Measurements from ENCODE around the gene LRRC27.
"Not testable (repeated sequence)": the region's sequence is repeated elsewhere in the genome, so short reads cannot be mapped to it uniquely, and the experiment has no call there.

LRRC27 gene

DNA sequence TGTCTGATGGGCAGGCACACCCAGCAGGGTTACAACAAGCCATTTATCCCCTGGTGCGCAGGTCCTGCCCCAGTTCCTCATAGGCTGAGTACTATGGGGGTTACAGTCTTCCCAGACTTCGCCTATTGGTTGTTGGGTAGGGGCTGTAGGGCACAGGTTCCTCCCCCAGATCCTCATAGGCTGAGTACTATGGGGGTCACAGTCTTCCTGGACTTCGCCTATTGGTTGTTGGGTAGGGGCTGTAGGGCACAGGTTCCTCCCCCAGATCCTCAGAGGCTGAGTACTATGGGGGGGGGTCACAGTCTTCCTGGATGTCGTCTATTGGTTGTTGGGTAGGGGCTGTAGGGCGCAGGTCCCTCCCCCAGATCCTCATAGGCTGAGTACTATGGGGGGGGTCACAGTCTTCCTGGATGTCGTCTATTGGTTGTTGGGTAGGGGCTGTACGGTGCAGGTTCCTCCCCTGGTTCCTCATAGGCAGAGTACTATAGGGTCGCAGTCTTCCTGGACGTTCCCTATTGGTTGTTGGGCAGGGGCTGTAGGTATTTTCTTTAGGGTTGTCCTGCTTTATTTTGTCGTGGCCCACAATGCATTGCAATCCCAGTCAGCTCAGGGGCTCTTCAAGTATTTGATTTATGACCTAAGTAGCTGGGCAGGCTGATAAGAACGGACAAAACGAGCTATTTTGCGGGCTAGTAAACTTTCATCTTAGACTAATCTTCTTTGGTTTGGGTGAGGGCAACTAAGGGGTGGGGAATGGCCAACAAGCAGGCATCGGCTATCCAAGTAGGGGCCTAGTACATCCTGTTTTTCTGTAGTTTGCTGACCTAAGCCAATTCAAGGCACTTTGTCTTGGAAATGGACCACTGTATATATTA is 3.4 kb downstream of the LRRC27 start:
- Histone ChIP-seq H3K4me1 (ENCODE audit: control insufficient read depth, insufficient read depth, low read length) (peaks cover 16% of the 10 kb centered on the region), H3K4me3 (ENCODE audit: low read length) (no peak overlapping the region), H3K9me3 (ENCODE audit: control insufficient read depth, low read length) (no peaks in the 10 kb centered on the region), H3K9ac (ENCODE audit: low read length) (no peak overlapping the region), H3K36me3 (ENCODE audit: control insufficient read depth, insufficient read depth, low read length, severe bottlenecking) (peaks cover 16% of the 10 kb centered on the region), H3K27me3 (replicated peaks; ENCODE audit: control insufficient read depth, insufficient read depth, low read length) (no peaks in the 10 kb centered on the region)
- DNase-seq (ENCODE audit: low read depth), result no peak

DNA sequence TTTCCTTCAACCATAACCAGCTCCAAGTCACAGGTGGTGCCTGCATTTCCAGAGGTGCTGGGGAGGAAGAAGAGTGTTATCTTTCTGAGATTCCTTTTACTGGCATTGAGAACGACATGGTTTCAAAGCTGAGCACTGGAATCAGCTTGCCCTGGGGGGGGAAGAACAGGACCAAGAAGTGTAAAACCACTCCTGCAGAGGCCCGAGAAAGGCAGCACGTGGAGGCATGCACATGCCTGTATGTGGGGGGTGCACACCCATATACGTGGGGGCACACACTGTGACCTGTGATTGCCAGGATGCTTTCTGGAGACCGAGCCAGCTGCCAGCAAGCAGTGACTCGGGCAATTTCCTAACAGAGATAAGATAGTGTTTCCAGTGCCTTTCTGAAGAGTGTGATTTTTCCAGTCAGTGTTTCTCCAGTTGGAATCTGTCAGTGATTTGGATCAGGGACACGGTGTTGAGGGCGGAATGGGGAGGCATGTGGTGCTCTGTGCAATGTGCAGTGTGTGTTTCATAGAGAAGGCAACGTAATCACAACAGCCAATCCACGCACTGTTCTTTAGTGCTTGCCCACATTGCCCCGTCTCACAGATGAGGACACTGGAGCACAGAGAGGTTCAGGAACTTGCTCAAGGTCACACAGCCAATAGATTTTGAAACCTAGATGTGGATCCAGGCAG is 4.2 kb downstream of the LRRC27 start:
- Histone ChIP-seq H3K4me3 (ENCODE audit: low read length) (peak overlapping the region; percentile 72), H3K9ac (ENCODE audit: low read length) (peak overlapping the region; percentile 76), H3K4me1 (ENCODE audit: control insufficient read depth, insufficient read depth, low read length) (peaks cover 13% of the 10 kb centered on the region), H3K27me3 (replicated peaks; ENCODE audit: control insufficient read depth, insufficient read depth, low read length) (no peaks in the 10 kb centered on the region), H3K9me3 (ENCODE audit: control insufficient read depth, low read length) (no peaks in the 10 kb centered on the region), H3K36me3 (ENCODE audit: control insufficient read depth, insufficient read depth, low read length, severe bottlenecking) (peaks cover 16% of the 10 kb centered on the region)
- no peak for DNase-seq (ENCODE audit: low read depth)

DNA sequence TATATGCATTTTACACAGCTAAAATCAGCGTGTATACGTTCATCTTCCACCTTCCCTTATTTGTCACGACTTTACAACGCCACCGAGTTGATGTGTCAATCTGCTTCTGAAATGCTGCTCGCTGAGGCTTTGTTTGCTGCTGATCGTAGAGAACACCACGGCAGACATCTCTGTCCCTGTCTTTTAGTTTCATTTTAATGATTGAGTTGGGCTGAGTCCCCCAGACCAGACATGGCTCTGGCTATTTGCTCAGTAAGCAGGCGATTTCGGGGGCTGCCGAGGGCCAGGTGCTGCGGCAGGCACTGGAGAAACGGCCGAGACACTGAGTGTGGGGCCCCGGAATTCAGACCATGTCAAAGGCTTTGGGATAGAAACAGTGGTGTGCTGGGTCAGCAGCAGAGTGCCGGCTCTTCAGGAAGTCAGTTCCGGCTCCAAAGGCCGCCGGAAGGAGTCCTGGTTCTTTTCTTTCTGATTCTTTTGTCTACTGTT is 5.0 kb downstream of the LRRC27 start:
- peaks cover 13% of the 10 kb centered on the region for H3K4me1 ChIP-seq (ENCODE audit: control insufficient read depth, insufficient read depth, low read length)
- H3K4me3 ChIP-seq (ENCODE audit: low read length), result peak overlapping the region; percentile 72
- peaks cover 16% of the 10 kb centered on the region for H3K36me3 ChIP-seq (ENCODE audit: control insufficient read depth, insufficient read depth, low read length, severe bottlenecking)
- no peaks in the 10 kb centered on the region for H3K9me3 ChIP-seq (ENCODE audit: control insufficient read depth, low read length)
- H3K9ac ChIP-seq (ENCODE audit: low read length), result peak overlapping the region; percentile 76
- peak; percentile 55 for DNase-seq (ENCODE audit: low read depth)
- no peaks in the 10 kb centered on the region for H3K27me3 ChIP-seq (replicated peaks; ENCODE audit: control insufficient read depth, insufficient read depth, low read length)

DNA sequence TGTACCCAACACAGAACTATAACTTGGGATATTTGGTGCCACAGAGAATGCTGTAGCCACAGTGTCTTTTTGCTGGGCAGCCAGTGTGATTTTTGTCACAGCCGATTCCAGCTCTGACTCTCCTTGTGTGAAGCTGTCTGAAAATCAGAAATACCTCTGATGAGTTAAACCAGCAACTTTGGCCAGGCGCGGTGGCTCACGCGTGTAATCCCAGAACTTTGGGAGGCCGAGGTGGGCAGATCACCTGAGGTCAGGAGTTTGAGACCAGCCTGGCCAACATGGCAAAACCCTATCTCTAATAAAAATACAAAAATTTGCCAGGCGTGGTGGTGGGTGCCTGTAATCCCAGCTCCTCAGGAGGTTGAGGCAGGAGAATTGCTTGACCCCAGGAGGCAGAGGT is 5.9 kb downstream of the LRRC27 start:
- H3K27me3 ChIP-seq (replicated peaks; ENCODE audit: control insufficient read depth, insufficient read depth, low read length); H3K9me3 ChIP-seq (ENCODE audit: control insufficient read depth, low read length); H3K4me1 ChIP-seq (ENCODE audit: control insufficient read depth, insufficient read depth, low read length); DNase-seq (ENCODE audit: low read depth): not testable (repeated sequence)
- Histone ChIP-seq H3K36me3 (ENCODE audit: control insufficient read depth, insufficient read depth, low read length, severe bottlenecking) (peaks cover 16% of the 10 kb centered on the region), H3K4me3 (ENCODE audit: low read length) (peak overlapping the region; percentile 72), H3K9ac (ENCODE audit: low read length) (peak overlapping the region; percentile 76)

DNA sequence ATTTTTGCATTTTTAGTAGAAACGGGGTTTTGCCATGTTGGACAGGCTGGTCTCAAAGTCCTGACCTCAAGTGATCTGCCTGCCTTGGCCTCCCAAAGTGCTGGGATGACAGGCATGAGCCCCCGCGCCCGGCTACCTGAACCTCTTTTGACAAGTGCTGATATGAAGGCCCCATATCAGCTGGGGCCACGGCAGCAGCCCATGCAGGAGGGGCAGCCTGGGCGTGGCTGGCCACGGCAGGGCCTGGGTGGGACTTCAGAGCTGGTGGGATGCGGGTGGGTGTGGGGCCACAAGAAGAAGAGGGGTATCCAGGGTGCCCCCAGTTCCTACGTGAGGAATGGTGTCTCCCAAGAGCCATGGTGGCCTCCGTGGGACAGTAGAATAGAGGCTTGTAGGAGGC is 6.9 kb downstream of the LRRC27 start:
- Histone ChIP-seq H3K9ac (ENCODE audit: low read length) (no peak overlapping the region), H3K27me3 (replicated peaks; ENCODE audit: control insufficient read depth, insufficient read depth, low read length) (no peaks in the 10 kb centered on the region), H3K9me3 (ENCODE audit: control insufficient read depth, low read length) (no peaks in the 10 kb centered on the region), H3K4me3 (ENCODE audit: low read length) (no peak overlapping the region), H3K4me1 (ENCODE audit: control insufficient read depth, insufficient read depth, low read length) (peaks cover 5% of the 10 kb centered on the region), H3K36me3 (ENCODE audit: control insufficient read depth, insufficient read depth, low read length, severe bottlenecking) (peaks cover 14% of the 10 kb centered on the region)
- DNase-seq (ENCODE audit: low read depth), result no peak

DNA sequence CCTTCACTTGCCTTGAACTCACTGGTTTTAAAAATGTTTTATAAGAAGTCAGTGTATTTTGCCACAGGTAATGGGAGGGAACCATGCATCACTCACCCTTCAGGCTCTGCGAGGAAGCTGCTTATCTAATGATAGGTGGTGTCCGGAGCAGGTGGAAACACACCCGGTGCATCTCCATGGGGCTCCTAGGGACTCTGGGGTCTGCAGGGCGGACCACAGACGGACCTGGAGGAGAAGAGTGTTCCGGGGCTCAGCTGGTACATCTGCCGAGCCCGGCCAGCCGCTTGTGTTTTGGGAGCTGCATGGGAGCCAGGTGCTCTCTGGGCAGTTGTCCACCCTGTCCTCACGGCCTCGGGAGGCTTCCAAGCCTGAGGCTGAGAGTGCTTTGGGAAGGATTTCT is 7.3 kb downstream of the LRRC27 start:
- Histone ChIP-seq H3K9ac (ENCODE audit: low read length) (no peak overlapping the region), H3K4me1 (ENCODE audit: control insufficient read depth, insufficient read depth, low read length) (peaks cover 5% of the 10 kb centered on the region), H3K27me3 (replicated peaks; ENCODE audit: control insufficient read depth, insufficient read depth, low read length) (no peaks in the 10 kb centered on the region), H3K4me3 (ENCODE audit: low read length) (no peak overlapping the region), H3K36me3 (ENCODE audit: control insufficient read depth, insufficient read depth, low read length, severe bottlenecking) (peaks cover 11% of the 10 kb centered on the region), H3K9me3 (ENCODE audit: control insufficient read depth, low read length) (no peaks in the 10 kb centered on the region)
- no peak for DNase-seq (ENCODE audit: low read depth)

DNA sequence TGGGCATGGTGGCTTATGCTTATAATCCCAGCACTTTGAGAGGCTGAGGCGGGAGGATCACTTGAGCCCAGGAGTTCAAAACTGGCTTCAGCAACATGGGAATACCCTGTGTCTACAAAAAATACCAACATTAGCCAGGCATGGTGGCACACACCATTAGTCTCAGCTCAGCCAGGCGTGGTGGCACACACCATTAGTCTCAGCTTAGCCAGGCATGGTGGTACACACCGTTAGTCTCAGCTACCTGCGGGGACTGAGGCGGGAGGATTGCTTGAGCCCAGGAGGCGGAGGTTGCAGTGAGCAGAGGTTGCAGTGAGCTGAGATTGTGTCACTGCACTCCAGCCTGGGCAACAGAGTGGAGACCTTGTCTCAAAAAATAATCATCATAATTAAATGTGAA is 9.0 kb downstream of the LRRC27 start:
- Histone ChIP-seq H3K36me3 (ENCODE audit: control insufficient read depth, insufficient read depth, low read length, severe bottlenecking) (peaks cover 24% of the 10 kb centered on the region), H3K4me3 (ENCODE audit: low read length) (no peak overlapping the region), H3K4me1 (ENCODE audit: control insufficient read depth, insufficient read depth, low read length) (peaks cover 5% of the 10 kb centered on the region), H3K27me3 (replicated peaks; ENCODE audit: control insufficient read depth, insufficient read depth, low read length) (no peaks in the 10 kb centered on the region), H3K9me3 (ENCODE audit: control insufficient read depth, low read length) (no peaks in the 10 kb centered on the region), H3K9ac (ENCODE audit: low read length) (no peak overlapping the region)
- no peak for DNase-seq (ENCODE audit: low read depth)

DNA sequence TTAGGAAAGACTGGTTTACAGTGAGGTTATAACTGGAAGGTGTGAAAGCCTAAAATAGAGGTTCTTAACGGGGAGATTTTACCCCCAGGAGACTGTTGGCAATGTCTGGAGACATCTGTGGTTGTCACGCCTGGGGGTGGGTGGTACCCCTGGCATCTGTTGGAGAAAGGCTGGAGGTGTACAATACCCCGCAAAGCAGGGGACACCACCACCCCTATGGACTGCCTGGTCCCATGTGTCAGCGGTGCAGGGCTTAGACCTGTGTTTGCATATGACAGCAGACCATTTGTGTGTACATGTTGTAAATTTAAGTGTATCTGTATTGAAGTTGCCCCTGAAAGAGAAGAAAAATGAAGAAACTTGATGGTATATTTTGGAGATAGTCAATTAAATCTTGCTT is 9.8 kb downstream of the LRRC27 start:
- Histone ChIP-seq H3K36me3 (ENCODE audit: control insufficient read depth, insufficient read depth, low read length, severe bottlenecking) (peaks cover 24% of the 10 kb centered on the region), H3K9me3 (ENCODE audit: control insufficient read depth, low read length) (no peaks in the 10 kb centered on the region), H3K4me1 (ENCODE audit: control insufficient read depth, insufficient read depth, low read length) (no peaks in the 10 kb centered on the region), H3K27me3 (replicated peaks; ENCODE audit: control insufficient read depth, insufficient read depth, low read length) (no peaks in the 10 kb centered on the region), H3K9ac (ENCODE audit: low read length) (no peak overlapping the region), H3K4me3 (ENCODE audit: low read length) (no peak overlapping the region)
- DNase-seq (ENCODE audit: low read depth), result no peak

DNA sequence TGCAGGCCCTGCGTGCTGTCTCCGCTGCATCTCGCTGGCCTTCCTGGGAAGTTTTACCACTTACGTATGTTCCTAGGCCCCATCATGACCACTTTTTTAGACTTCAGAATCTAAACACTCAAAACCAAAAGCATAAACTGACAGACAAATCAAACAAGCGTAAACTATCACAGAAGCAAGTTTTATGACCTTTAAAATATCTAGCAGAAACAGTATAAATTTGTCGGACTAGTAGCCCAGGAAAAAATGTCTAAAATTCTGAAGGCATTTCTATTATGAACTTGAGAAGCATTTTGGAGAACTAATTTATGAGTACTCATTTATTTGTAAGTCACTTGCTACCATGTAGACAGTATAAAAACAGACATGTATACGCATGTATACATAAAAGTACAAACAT is 10.6 kb downstream of the LRRC27 start:
- no peak for DNase-seq (ENCODE audit: low read depth)
- no peaks in the 10 kb centered on the region for H3K27me3 ChIP-seq (replicated peaks; ENCODE audit: control insufficient read depth, insufficient read depth, low read length)
- H3K4me1 ChIP-seq (ENCODE audit: control insufficient read depth, insufficient read depth, low read length), result no peaks in the 10 kb centered on the region
- no peak overlapping the region for H3K9ac ChIP-seq (ENCODE audit: low read length)
- H3K36me3 ChIP-seq (ENCODE audit: control insufficient read depth, insufficient read depth, low read length, severe bottlenecking), result peaks cover 24% of the 10 kb centered on the region
- H3K9me3 ChIP-seq (ENCODE audit: control insufficient read depth, low read length), result no peaks in the 10 kb centered on the region
- no peak overlapping the region for H3K4me3 ChIP-seq (ENCODE audit: low read length)

DNA sequence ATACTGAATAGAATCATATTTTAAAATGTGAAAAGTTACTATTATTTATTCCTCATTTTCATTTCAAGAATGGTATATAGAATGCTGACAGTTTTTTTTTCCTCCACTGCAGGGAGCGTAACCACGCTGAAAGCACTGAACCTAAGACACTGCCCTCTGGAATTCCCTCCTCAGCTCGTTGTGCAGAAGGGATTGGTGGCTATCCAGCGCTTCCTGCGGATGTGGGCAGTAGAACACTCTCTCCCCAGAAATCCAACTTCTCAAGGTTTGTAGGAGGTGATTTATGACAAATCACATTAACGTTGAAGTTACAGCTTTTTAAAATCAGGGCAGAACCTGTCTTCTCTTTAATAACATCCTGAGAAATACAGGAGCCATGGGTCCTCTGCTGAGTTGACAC is 12.4 kb downstream of the LRRC27 start:
- H3K27me3 ChIP-seq (replicated peaks; ENCODE audit: control insufficient read depth, insufficient read depth, low read length), result no peaks in the 10 kb centered on the region
- DNase-seq (ENCODE audit: low read depth), result no peak
- H3K9ac ChIP-seq (ENCODE audit: low read length), result no peak overlapping the region
- no peaks in the 10 kb centered on the region for H3K4me1 ChIP-seq (ENCODE audit: control insufficient read depth, insufficient read depth, low read length)
- no peak overlapping the region for H3K4me3 ChIP-seq (ENCODE audit: low read length)
- H3K36me3 ChIP-seq (ENCODE audit: control insufficient read depth, insufficient read depth, low read length, severe bottlenecking), result peaks cover 19% of the 10 kb centered on the region
- H3K9me3 ChIP-seq (ENCODE audit: control insufficient read depth, low read length), result no peaks in the 10 kb centered on the region

DNA sequence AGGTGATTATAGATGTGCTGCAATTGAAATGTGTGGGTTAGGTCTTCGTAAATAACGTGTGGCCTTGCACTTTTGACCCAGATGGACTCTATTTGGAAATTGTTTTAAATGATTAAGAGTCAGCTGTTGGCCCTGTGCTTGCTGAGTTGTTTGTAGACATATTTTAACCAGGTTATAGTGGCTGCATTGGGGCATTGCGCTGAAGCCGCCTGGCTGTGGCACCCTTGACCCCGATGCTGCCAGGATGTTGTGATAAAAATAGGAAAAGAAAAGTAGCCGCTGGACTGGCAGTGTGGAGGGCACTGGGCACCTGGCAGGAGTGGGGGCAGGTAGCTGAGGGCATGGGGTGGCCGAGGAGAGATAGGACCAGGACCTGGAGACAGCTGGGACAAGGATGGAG is 13.4 kb downstream of the LRRC27 start:
- H3K36me3 ChIP-seq (ENCODE audit: control insufficient read depth, insufficient read depth, low read length, severe bottlenecking), result peaks cover 15% of the 10 kb centered on the region
- no peak for DNase-seq (ENCODE audit: low read depth)
- H3K9ac ChIP-seq (ENCODE audit: low read length), result no peak overlapping the region
- H3K4me3 ChIP-seq (ENCODE audit: low read length), result no peak overlapping the region
- no peaks in the 10 kb centered on the region for H3K27me3 ChIP-seq (replicated peaks; ENCODE audit: control insufficient read depth, insufficient read depth, low read length)
- no peaks in the 10 kb centered on the region for H3K4me1 ChIP-seq (ENCODE audit: control insufficient read depth, insufficient read depth, low read length)
- no peaks in the 10 kb centered on the region for H3K9me3 ChIP-seq (ENCODE audit: control insufficient read depth, low read length)
